Pancreas (tissue), 10 donors: ENCODE data around the gene CEP97. TPM values are rescaled to one million over a fixed set of nuclear protein-coding genes. Genes with fewer than 3 reads are reported as not detected.

Experiments
- ATAC-seq, 4 donors: fragments of 200-7000 bp; cut with Tn5 transposase; one replicate each; pipeline versions ENCODE4 v1.8.0 to v1.9.1; 2020; ENCODE audit warnings: mild to moderate bottlenecking in 4 of 4, moderate library complexity in 4 of 4
- DNase-seq, 6 donors: peaks; one replicate each; pipeline ENCODE4 v3.0.0-alpha.2; 2020
- FAIRE-seq: peaks from 2 replicates; lab custom pipeline; 2012; peaks lifted over from hg19 to GRCh38; lab: Jason Lieb, UNC
- H3K27ac ChIP-seq, 4 donors: fragments of 200-600 bp; sonication (generic); 1 replicate in 3 of 4; 2 replicates in 1 of 4; pipeline versions ENCODE4 v1.5.0 to v1.8.0; 2020
- H3K27me3 ChIP-seq, 4 donors: fragments of 200-600 bp; one replicate each; pipeline ENCODE4 v1.8.0; 2021
- H3K36me3 ChIP-seq, 3 donors: fragments of 200-600 bp; sonication (generic) in 1 of 3; one replicate each; pipeline versions ENCODE4 v1.5.0 to v1.8.0; 2020 to 2021
- H3K4me1 ChIP-seq, 3 donors: fragments of 200-600 bp; one replicate each; pipeline ENCODE4 v1.8.0; 2021
- H3K4me3 ChIP-seq, 4 donors: fragments of 200-600 bp; sonication (generic) in 2 of 4; one replicate each; pipeline versions ENCODE4 v1.5.0 to v1.8.0; 2020 to 2021
- H3K9me3 ChIP-seq, 4 donors: fragments of 200-600 bp; one replicate each; pipeline ENCODE4 v1.8.0; 2021
- CTCF ChIP-seq, 4 donors: fragments of 200-600 bp; sonication (generic) in 3 of 4; IDR thresholded peaks; one replicate each; pipeline versions ENCODE4 v1.5.0 to v1.8.0; 2021; ENCODE audit warnings: antibody characterized with exemption in 4 of 4
- WGBS, 2 donors: extraction: QIAGEN DNeasy Blood & Tissue Kit; methylation state at CpG; one replicate each; pipeline ENCODE4 v1.1.7; 2013; 5-methylcytosine and 5-hydroxymethylcytosine counted together
- intact Hi-C, 3 donors: fragments of 100-400 bp; cut with DNase I; formaldehyde crosslinking; loops; one replicate each; pipeline versions ENCODE4 v1.11.1 to v1.14.2; 2022
- polyA plus RNA-seq, 2 donors: library from polyadenylated mRNA; stranded (reverse); fragments of 200-250 nt; gene quantifications; one replicate each; pipeline ENCODE4 v1.2.3, GENCODE V29; 2013
- total RNA-seq, 6 donors: library from RNA; stranded (reverse); fragmentation: NEBNext Ultra II Directional in 4 of 6; extraction: Animal tissue kit (Norgen Biotek cat#: 25700) in 4 of 6; gene quantifications; one replicate each; pipeline versions ENCODE4 v1.2.1 to v1.2.4, GENCODE V29; 2021 to 2023
- donor health status: healthy with polysubstance abuse.
- donor health status: DM: no; HTN: no; CAD: no; lungs with moderate emphysema.
- donor health status: DM: no; HTN: no; CAD: no.
- donor health status: control.
- donor health status: control.
- donor health status: Bipolar disorder and iron deficiency.
- donor health status: DM: yes; HTN: yes; CAD: no.
- donor health status: DM: no; HTN: no; CAD: no.
- donor health status: DM: no; HTN: no; CAD: no.
- donor health status: DM: yes; HTN: yes; CAD: no.

The CEP97 gene
- total and polyA plus RNA-seq, 8 donors, result 0.76 to 4.6 (median 2.0) TPM

- intact Hi-C loops, result no loop called here
- Histone ChIP-seq H3K9me3 (no peaks in the 10 kb centered on the region), H3K4me3 (no peak overlapping the region), H3K36me3 (no peaks in the 10 kb centered on the region), H3K4me1 (no peaks in the 10 kb centered on the region), H3K27me3 (no peaks in the 10 kb centered on the region), H3K27ac (no peak overlapping the region)
- 29 to 38% methylated on average over 4 of the region's 4 CpGs for WGBS, 2 donors
- ATAC-seq (no peak), DNase-seq (no peak), FAIRE-seq (no peak)
- no peak for TF ChIP-seq CTCF (IDR thresholded peaks at IDR 0.05)
Observed at GRCh38 chr3:101709126-101709525, 15.3 kb upstream of the CEP97 start.

GRCh38 chr3:101718455-101718854 lies 6.0 kb upstream of the CEP97 start:
- ATAC-seq (no peak), DNase-seq (no peak), FAIRE-seq (no peak)
- no peaks in the 10 kb centered on the region for H3K27me3 ChIP-seq
- 52 to 55% methylated on average over 1 of the region's 1 CpG for WGBS, 2 donors
- H3K27ac ChIP-seq, result no peak overlapping the region
- H3K9me3 ChIP-seq, result no peaks in the 10 kb centered on the region
- intact Hi-C loops, result no loop called here
- no peaks in the 10 kb centered on the region for H3K4me1 ChIP-seq
- no peak for TF ChIP-seq CTCF (IDR thresholded peaks at IDR 0.05)
- no peak overlapping the region for H3K4me3 ChIP-seq
- H3K36me3 ChIP-seq, result no peaks in the 10 kb centered on the region

GRCh38 chr3:101719604-101720185 lies 4.7 kb upstream of the CEP97 start:
- WGBS, 2 donors, result 93 to 100% methylated on average over 3 of the region's 3 CpGs
- Histone ChIP-seq H3K27ac (no peak overlapping the region), H3K36me3 (no peaks in the 10 kb centered on the region), H3K4me3 (no peak overlapping the region), H3K27me3 (no peaks in the 10 kb centered on the region), H3K4me1 (peaks cover 0 to 4% (median 0%) of the 10 kb centered on the region in 3 donors), H3K9me3 (no peaks in the 10 kb centered on the region)
- no peak for ATAC-seq
- no peak for TF ChIP-seq CTCF (IDR thresholded peaks at IDR 0.05)
- no peak for FAIRE-seq
- no peak for DNase-seq
- intact Hi-C loops, result no loop called here

- Histone ChIP-seq H3K9me3 (no peaks in the 10 kb centered on the region), H3K4me3 (no peak overlapping the region), H3K27me3 (no peaks in the 10 kb centered on the region), H3K36me3 (no peaks in the 10 kb centered on the region), H3K4me1 (peaks cover 0 to 7% (median 0%) of the 10 kb centered on the region in 3 donors), H3K27ac (no peak overlapping the region)
- TF ChIP-seq CTCF (IDR thresholded peaks at IDR 0.05), result no peak
- intact Hi-C loops, result no loop called here
- FAIRE-seq (no peak), DNase-seq (no peak), ATAC-seq (no peak)
- WGBS, 2 donors, result 51 to 64% methylated on average over 10 of the region's 10 CpGs
Observed at GRCh38 chr3:101720851-101721840, 3.3 kb upstream of the CEP97 start.
